Transverse colon (tissue), 4 donors: ENCODE results near the gene PLB1. TPM values are rescaled to one million over a fixed set of nuclear protein-coding genes. Genes with fewer than 3 reads are reported as not detected.

Experiments
- DNase-seq: peaks from one replicate; pipeline ENCODE4 v3.0.0-alpha.2; 2019
- H3K27ac ChIP-seq, 4 donors: fragments of 200-600 bp; sonication (generic); 2 replicates each; pipeline ENCODE4 v1.5.1; 2016 to 2018; ENCODE audit warnings: inconsistent platforms in 4 of 4
- H3K27me3 ChIP-seq: fragments of 200-600 bp; sonication (generic); 2 replicates; pipeline ENCODE4 v1.5.1; 2017; ENCODE audit warnings: inconsistent platforms
- H3K36me3 ChIP-seq, 4 donors: fragments of 200-600 bp; sonication (generic); 2 replicates each; pipeline ENCODE4 v1.5.1; 2017 to 2019; ENCODE audit warnings: inconsistent platforms in 4 of 4
- H3K4me1 ChIP-seq, 4 donors: fragments of 200-600 bp; sonication (generic); 2 replicates each; pipeline ENCODE4 v1.5.1; 2017 to 2020; ENCODE audit warnings: inconsistent platforms in 4 of 4
- H3K4me3 ChIP-seq, 4 donors: fragments of 200-600 bp; sonication (generic); 1 replicate in 1 of 4; 2 replicates in 3 of 4; pipeline versions ENCODE4 v1.5.1 to v1.6.1; 2017 to 2019; ENCODE audit warnings: inconsistent platforms in 4 of 4
- H3K9me3 ChIP-seq, 2 donors: fragments of 200-600 bp; sonication (generic); 2 replicates each; pipeline ENCODE4 v1.5.1; 2017 to 2019; ENCODE audit warnings: inconsistent platforms in 2 of 2
- EP300 ChIP-seq: sonication (generic); formaldehyde crosslinking; IDR thresholded peaks from one replicate; pipeline ENCODE4 v1.6.1; 2017; ENCODE audit warnings: antibody characterized with exemption, low read depth
- POLR2A ChIP-seq: fragments of 450-650 bp; IDR thresholded peaks from one replicate; pipeline ENCODE4 v1.6.1; 2016; ENCODE audit warnings: antibody characterized with exemption, mild to moderate bottlenecking, moderate library complexity
- POLR2AphosphoS5 ChIP-seq, 3 donors: sonication (generic); formaldehyde crosslinking; IDR thresholded peaks; one replicate each; pipeline ENCODE4 v1.6.1; 2016; ENCODE audit warnings: antibody characterized with exemption in 3 of 3
- WGBS, 2 donors: methylation state at CpG; one replicate each; pipeline ENCODE4 v1.1.5; 2018; ENCODE audit warnings: low coverage in 1 of 2; 5-methylcytosine and 5-hydroxymethylcytosine counted together
- in situ Hi-C, 4 donors: fragments of 200-750 bp; cut with MboI; loops; one replicate each; pipeline versions ENCODE4 v1.15.0 to v1.15.1; 2017; ENCODE audit warnings: low sequenced_read_pairs in 3 of 4, low pct_ligation_motif_present in 1 of 4, low pct_unique_long_range_greater_than_20kb in 1 of 4
- intact Hi-C: fragments of 100-400 bp; cut with DNase I; formaldehyde crosslinking; loops from one replicate; pipeline ENCODE4 v1.15.1; 2023; ENCODE audit warnings: low total_unique reads
- total RNA-seq, 4 donors: library from RNA; depleted of rRNA; stranded (reverse); fragments of >200 nt; gene quantifications; one replicate each; pipeline ENCODE4 v1.1.0, GENCODE V29; 2016
- TF ChIP-seq, protein P1 (sequence below), 5 experiments: fragments of 200-600 bp in 3 of 5; fragments of 450-650 bp in 2 of 5; sonication (generic) in 3 of 5; IDR thresholded peaks; 1 replicate in 2 of 5; 2 replicates in 3 of 5; pipeline ENCODE4 v1.5.1; 2016 to 2017; ENCODE audit warnings: antibody characterized with exemption in 5 of 5, inconsistent platforms in 3 of 5, mild to moderate bottlenecking in 2 of 5, moderate library complexity in 1 of 5

The PLB1 gene
- total RNA-seq, 4 donors from 2014 or later = 0.20 to 4.2 (median 1.8) TPM

DNA sequence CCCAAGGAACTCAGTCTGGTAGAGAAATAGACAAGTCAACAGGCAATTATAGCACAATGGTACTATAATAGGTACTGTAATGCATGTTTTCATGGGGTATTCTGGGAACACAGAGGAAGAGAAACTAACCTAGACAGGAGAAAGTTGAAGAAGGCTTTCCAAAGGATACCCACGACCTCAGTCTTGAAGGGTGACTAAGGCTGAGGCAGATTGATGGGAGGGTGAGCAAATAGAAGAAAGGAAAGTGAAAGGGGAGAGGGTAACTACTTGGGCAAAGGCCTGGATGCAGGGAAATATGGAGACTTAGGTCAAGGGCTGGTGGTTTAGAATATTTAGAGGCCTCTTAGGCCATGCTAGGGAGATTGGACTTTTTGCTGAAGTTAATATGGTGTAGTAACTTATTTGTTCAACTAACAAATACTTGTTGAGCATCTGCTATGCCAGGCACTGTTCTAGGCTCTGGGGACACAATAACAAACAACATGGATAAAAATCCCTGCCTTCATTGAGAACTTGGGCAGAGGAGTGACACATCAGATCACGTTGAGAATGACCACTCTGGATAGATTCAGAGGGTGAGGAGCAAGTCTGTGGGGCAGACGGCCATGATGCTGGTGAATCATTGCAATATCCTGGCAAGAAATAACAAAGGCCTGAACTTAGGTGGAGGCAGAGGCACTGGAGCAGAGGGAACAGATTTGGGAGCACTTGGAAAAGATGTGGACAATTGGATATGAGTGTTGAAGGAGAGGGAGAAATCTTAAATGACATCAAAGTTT lies 56.4 kb downstream of the PLB1 start:
- intact Hi-C loops = no loop called here
- no peak for DNase-seq
- no peaks in the 10 kb centered on the region for H3K27me3 ChIP-seq

GRCh38 chr2:28556303-28556702 lies 60.4 kb downstream of the PLB1 start:
- DNase-seq = no peak
- intact Hi-C loops (no loop called here), in situ Hi-C loops (no loop called here)
- H3K4me3 ChIP-seq = no peak overlapping the region
- no peaks in the 10 kb centered on the region for H3K27me3 ChIP-seq
- TF ChIP-seq, protein P1, sequence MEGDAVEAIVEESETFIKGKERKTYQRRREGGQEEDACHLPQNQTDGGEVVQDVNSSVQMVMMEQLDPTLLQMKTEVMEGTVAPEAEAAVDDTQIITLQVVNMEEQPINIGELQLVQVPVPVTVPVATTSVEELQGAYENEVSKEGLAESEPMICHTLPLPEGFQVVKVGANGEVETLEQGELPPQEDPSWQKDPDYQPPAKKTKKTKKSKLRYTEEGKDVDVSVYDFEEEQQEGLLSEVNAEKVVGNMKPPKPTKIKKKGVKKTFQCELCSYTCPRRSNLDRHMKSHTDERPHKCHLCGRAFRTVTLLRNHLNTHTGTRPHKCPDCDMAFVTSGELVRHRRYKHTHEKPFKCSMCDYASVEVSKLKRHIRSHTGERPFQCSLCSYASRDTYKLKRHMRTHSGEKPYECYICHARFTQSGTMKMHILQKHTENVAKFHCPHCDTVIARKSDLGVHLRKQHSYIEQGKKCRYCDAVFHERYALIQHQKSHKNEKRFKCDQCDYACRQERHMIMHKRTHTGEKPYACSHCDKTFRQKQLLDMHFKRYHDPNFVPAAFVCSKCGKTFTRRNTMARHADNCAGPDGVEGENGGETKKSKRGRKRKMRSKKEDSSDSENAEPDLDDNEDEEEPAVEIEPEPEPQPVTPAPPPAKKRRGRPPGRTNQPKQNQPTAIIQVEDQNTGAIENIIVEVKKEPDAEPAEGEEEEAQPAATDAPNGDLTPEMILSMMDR (IDR thresholded peaks at IDR 0.05) = no peak
- TF ChIP-seq POLR2A (no peak), EP300 (no peak), POLR2AphosphoS5 (IDR thresholded peaks at IDR 0.05) (no peak)
- whole genome bisulfite sequencing, 2 donors = 77 to 100% methylated on average over 2 to 4 of the region's 4 CpGs
- no peaks in the 10 kb centered on the region for H3K9me3 ChIP-seq
- no peaks in the 10 kb centered on the region for H3K36me3 ChIP-seq
- H3K4me1 ChIP-seq = no peaks in the 10 kb centered on the region
- H3K27ac ChIP-seq = no peak overlapping the region

More for the DNA sequence above, 56.4 kb downstream of the PLB1 start:
- H3K4me3 ChIP-seq = no peak overlapping the region
- no peaks in the 10 kb centered on the region for H3K9me3 ChIP-seq
- 64 to 68% methylated on average over 3 of the region's 3 CpGs for WGBS, 2 donors
- in situ Hi-C loops = no loop called here
- H3K36me3 ChIP-seq = no peaks in the 10 kb centered on the region
- H3K27ac ChIP-seq = no peak overlapping the region
- peaks cover 0 to 7% (median 1%) of the 10 kb centered on the region in 4 donors for H3K4me1 ChIP-seq
- TF ChIP-seq POLR2A = no peak
- no peak for TF ChIP-seq POLR2AphosphoS5 (IDR thresholded peaks at IDR 0.05)
- no peak for TF ChIP-seq EP300
- TF ChIP-seq, protein P1 (IDR thresholded peaks at IDR 0.05) = no peak

DNA sequence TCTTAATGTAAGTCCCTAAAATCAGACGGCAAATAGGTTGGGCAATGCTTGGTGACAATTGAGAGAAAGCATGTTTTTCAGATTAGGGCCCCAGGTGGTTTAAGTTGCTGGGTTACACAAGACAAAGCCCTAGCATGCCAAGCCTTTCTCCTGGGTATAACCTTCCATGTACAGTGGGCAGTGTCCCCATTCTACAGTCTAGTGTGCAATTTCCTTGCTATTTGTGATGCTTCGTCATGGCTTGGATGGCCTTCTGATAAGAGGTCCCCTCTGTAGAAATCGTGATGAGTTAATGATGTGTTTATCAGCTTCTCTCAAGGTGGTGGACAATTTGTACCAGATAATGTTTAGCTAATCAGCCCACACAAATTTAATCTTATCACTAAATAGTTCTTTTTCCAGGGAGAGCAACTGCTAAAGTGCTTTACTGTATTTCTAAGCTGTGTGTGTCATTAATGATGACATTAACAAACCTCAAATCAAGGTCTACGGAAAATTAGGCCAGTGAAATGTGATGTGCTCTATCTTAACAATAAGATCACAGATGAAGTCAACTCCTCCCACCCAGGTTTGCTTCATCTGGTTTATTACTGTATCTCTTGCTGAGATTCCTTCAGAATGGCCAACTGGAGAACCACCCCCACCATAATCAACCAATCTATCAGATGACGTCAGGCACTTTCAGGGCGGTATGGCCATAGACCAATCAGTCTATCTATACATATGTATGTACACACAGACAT lies 61.7 kb downstream of the PLB1 start:
- intact Hi-C loops = no loop called here
- DNase-seq = no peak

More for the DNA sequence above, 61.7 kb downstream of the PLB1 start:
- TF ChIP-seq POLR2AphosphoS5 (IDR thresholded peaks at IDR 0.05) (no peak), POLR2A (no peak), EP300 (no peak)
- TF ChIP-seq, protein P1 (IDR thresholded peaks at IDR 0.05) = no peak
- in situ Hi-C loops = no loop called here
- Histone ChIP-seq H3K36me3 (no peaks in the 10 kb centered on the region), H3K27me3 (no peaks in the 10 kb centered on the region), H3K9me3 (no peaks in the 10 kb centered on the region), H3K27ac (no peak overlapping the region), H3K4me1 (no peaks in the 10 kb centered on the region), H3K4me3 (no peak overlapping the region)
- 75 to 86% methylated on average over 1 to 6 of the region's 6 CpGs for WGBS, 2 donors
